HCT116 (cell line): ENCODE measurements around the gene PLCE1. TPM values are rescaled to one million over a fixed set of nuclear protein-coding genes. Genes with fewer than 3 reads are reported as not detected.

ENCODE experiments used
- ATAC-seq: fragments of 200-7000 bp; cut with Tn5 transposase; 2 replicates; pipeline ENCODE4 v1.9.1; 2020; ENCODE audit warnings: mild to moderate bottlenecking, moderate library complexity
- BruUV-seq: library from RNA; stranded (reverse); fragments of 400-500 nt; replicated peaks from 2 replicates; lab custom pipeline; 2021; lab: Mats Ljungman, UMichigan
- CTCF ChIA-PET: fragments of 300-600 bp; sonication (Branson Sonifier 250); formaldehyde crosslinking; loops from one replicate; lab custom pipeline; 2021; ENCODE audit warnings: antibody characterized with exemption; lab: Charles Lee
- POLR2A ChIA-PET: fragments of 300-600, 350-600 bp; sonication (Branson Sonifier 250); formaldehyde crosslinking; loops from one replicate; lab custom pipeline; 2021; ENCODE audit warnings: antibody characterized with exemption; lab: Charles Lee
- RAD21 ChIA-PET, 2 experiments: fragments of 300-600 bp; sonication (Branson Sonifier 250); formaldehyde crosslinking; loops; one replicate each; lab custom pipeline; 2023; ENCODE audit warnings: low total read pairs in 2 of 2; ENCODE audit not compliant: uncharacterized antibody in 2 of 2, unreplicated experiment in 2 of 2, low non-redundant PET in 1 of 2; lab: Charles Lee
- DNase-seq: peaks from one replicate; pipeline ENCODE4 v3.0.0-alpha.2; 2010; ENCODE audit warnings: low read depth, low spot score
- H2AFZ ChIP-seq: fragments of 200-600 bp; shearing (Covaris generic), sonication (generic); 2 replicates; pipeline ENCODE4 v1.6.1; 2017; ENCODE audit warnings: low read depth, mixed run types, mixed read lengths, antibody characterized with exemption, low read length; ENCODE audit not compliant: poor library complexity, severe bottlenecking
- H3K27ac ChIP-seq: 2 replicates; pipeline ENCODE4 v1.5.1; 2012; ENCODE audit warnings: low read depth, low read length
- H3K27me3 ChIP-seq: fragments of 200-600 bp; sonication (generic); 2 replicates; pipeline ENCODE4 v1.6.1; 2016; ENCODE audit warnings: mixed run types, low read length, mixed read lengths; ENCODE audit not compliant: insufficient read depth
- H3K36me3 ChIP-seq, 2 experiments: fragments of 200-500 bp in 1 of 2; fragments of 200-600 bp in 1 of 2; sonication (Bioruptor generic) in 1 of 2; sonication (generic) in 1 of 2; 2 replicates each; pipeline versions ENCODE4 v1.5.1 to v1.6.1; 2014 to 2016; ENCODE audit warnings: low read length in 2 of 2, inconsistent platforms in 1 of 2, mixed read lengths in 1 of 2, mixed run types in 1 of 2; ENCODE audit not compliant: insufficient read depth in 2 of 2, control insufficient read depth in 1 of 2
- H3K4me1 ChIP-seq, 2 experiments: fragments of 200-600 bp in 1 of 2; sonication (generic) in 1 of 2; 2 replicates each; pipeline versions ENCODE4 v1.5.1 to v1.6.1; 2012 to 2017; ENCODE audit warnings: low read length in 2 of 2, inconsistent platforms in 1 of 2, mild to moderate bottlenecking in 1 of 2, mixed read lengths in 1 of 2, mixed run types in 1 of 2, moderate library complexity in 1 of 2; ENCODE audit not compliant: insufficient read depth in 2 of 2, control insufficient read depth in 1 of 2
- H3K4me2 ChIP-seq: fragments of 200-600 bp; sonication (generic); 2 replicates; pipeline ENCODE4 v1.6.1; 2017; ENCODE audit warnings: mixed run types, low read length, mixed read lengths
- H3K4me3 ChIP-seq, 2 experiments: fragments of 200-600 bp in 1 of 2; sonication (generic) in 1 of 2; replicated peaks in 1 of 2; 2 replicates each; pipeline ENCODE4 v1.5.1; 2011 to 2016; ENCODE audit warnings: low read length in 2 of 2, control low read depth in 1 of 2, low read depth in 1 of 2, mild to moderate bottlenecking in 1 of 2, mixed read lengths in 1 of 2, mixed run types in 1 of 2
- H3K79me2 ChIP-seq: fragments of 200-600 bp; sonication (generic); 2 replicates; pipeline ENCODE4 v1.6.1; 2017; ENCODE audit warnings: mild to moderate bottlenecking, mixed run types, low read length, moderate library complexity, mixed read lengths; ENCODE audit not compliant: insufficient read depth
- H3K9ac ChIP-seq: fragments of 200-600 bp; sonication (generic); 2 replicates; pipeline ENCODE4 v1.6.1; 2016; ENCODE audit warnings: low read length, mixed read lengths
- H3K9me2 ChIP-seq: fragments of 200-600 bp; sonication (generic), shearing (Covaris generic); 2 replicates; pipeline ENCODE4 v1.6.1; 2017; ENCODE audit warnings: mixed run types, mild to moderate bottlenecking, moderate library complexity; ENCODE audit not compliant: insufficient read depth
- H3K9me3 ChIP-seq, 2 experiments: fragments of 200-500 bp in 1 of 2; fragments of 200-600 bp in 1 of 2; sonication (Bioruptor generic) in 1 of 2; sonication (generic) in 1 of 2; 2 replicates each; pipeline ENCODE4 v1.6.1; 2014 to 2017; ENCODE audit warnings: low read length in 2 of 2, mixed read lengths in 2 of 2, inconsistent platforms in 1 of 2, low read depth in 1 of 2, mild to moderate bottlenecking in 1 of 2, mixed run types in 1 of 2, moderate library complexity in 1 of 2; ENCODE audit not compliant: control insufficient read depth in 1 of 2, insufficient read depth in 1 of 2
- H4K20me1 ChIP-seq: fragments of 200-600 bp; sonication (generic), shearing (Covaris generic); 2 replicates; pipeline ENCODE4 v1.6.1; 2017; ENCODE audit warnings: mixed run types, mild to moderate bottlenecking, moderate library complexity; ENCODE audit not compliant: insufficient read depth
- ATF3 ChIP-seq: IDR thresholded peaks from 2 replicates; pipeline ENCODE4 v1.6.1; 2012
- CBX3 ChIP-seq: IDR thresholded peaks from 2 replicates; pipeline ENCODE4 v1.6.1; 2012; ENCODE audit warnings: low read depth
- CEBPB ChIP-seq: IDR thresholded peaks from 2 replicates; pipeline ENCODE4 v1.6.1; 2012; ENCODE audit warnings: low read depth
- CTCF ChIP-seq, 3 experiments: fragments of 200-600 bp in 1 of 3; sonication (generic) in 1 of 3; IDR thresholded peaks in 2 of 3; conservative IDR thresholded peaks in 1 of 3; 2 replicates each; pipeline ENCODE4 v1.5.1; 2012 to 2017; ENCODE audit warnings: low read depth in 2 of 3, low read length in 2 of 3, antibody characterized with exemption in 1 of 3, borderline replicate concordance in 1 of 3, control low read depth in 1 of 3, mild to moderate bottlenecking in 1 of 3, mixed read lengths in 1 of 3, mixed run types in 1 of 3, moderate library complexity in 1 of 3; ENCODE audit not compliant: insufficient read depth in 1 of 3
- EGR1 ChIP-seq: IDR thresholded peaks from 2 replicates; pipeline ENCODE4 v1.6.1; 2012; ENCODE audit warnings: low read depth
- ELF1 ChIP-seq: IDR thresholded peaks from 2 replicates; pipeline ENCODE4 v1.6.1; 2012; ENCODE audit warnings: low read depth, borderline replicate concordance
- EZH2 ChIP-seq: fragments of 200-600 bp; sonication (generic); IDR thresholded peaks from 2 replicates; pipeline ENCODE4 v1.6.1; 2017; ENCODE audit warnings: antibody characterized with exemption, mixed run types
- FOSL1 ChIP-seq: IDR thresholded peaks from 2 replicates; pipeline ENCODE4 v1.6.1; 2012; ENCODE audit warnings: low read depth
- JUND ChIP-seq: IDR thresholded peaks from 2 replicates; pipeline ENCODE4 v1.6.1; 2012
- POLR2AphosphoS5 ChIP-seq: IDR thresholded peaks from 2 replicates; pipeline ENCODE4 v1.6.1; 2011; ENCODE audit warnings: mild to moderate bottlenecking, low read depth, low read length, moderate library complexity
- RAD21 ChIP-seq: IDR thresholded peaks from 2 replicates; pipeline ENCODE4 v1.6.1; 2012; ENCODE audit warnings: low read depth, mild to moderate bottlenecking
- REST ChIP-seq: IDR thresholded peaks from 2 replicates; pipeline ENCODE4 v1.6.1; 2012; ENCODE audit warnings: low read depth
- SP1 ChIP-seq: IDR thresholded peaks from 2 replicates; pipeline ENCODE4 v1.6.1; 2012; ENCODE audit warnings: low read depth
- SRF ChIP-seq: IDR thresholded peaks from 2 replicates; pipeline ENCODE4 v1.6.1; 2012; ENCODE audit warnings: low read depth
- TCF7L2 ChIP-seq: IDR thresholded peaks from 2 replicates; pipeline ENCODE4 v1.7.0; 2011; ENCODE audit warnings: borderline replicate concordance, inconsistent platforms; ENCODE audit not compliant: insufficient read depth, insufficient read length; ENCODE audit errors: extremely low read depth
- YY1 ChIP-seq: IDR thresholded peaks from 2 replicates; pipeline ENCODE4 v1.6.1; 2011; ENCODE audit warnings: low read length, low read depth, moderate library complexity, mild to moderate bottlenecking; ENCODE audit not compliant: insufficient replicate concordance; ENCODE audit errors: extremely low read depth
- ZFX ChIP-seq: fragments of 450-650 bp; IDR thresholded peaks from 2 replicates; pipeline ENCODE4 v1.6.1; 2017
- ZNF274 ChIP-seq: fragments of 200-500 bp; sonication (Bioruptor generic); IDR thresholded peaks from 2 replicates; pipeline ENCODE4 v1.6.1; 2014; ENCODE audit warnings: mild to moderate bottlenecking, low read depth, low read length, inconsistent platforms
- intact Hi-C: fragments of 100-400 bp; cut with micrococcal nuclease; formaldehyde crosslinking; loops from 2 replicates; pipeline ENCODE4 v1.10.0; 2022
- total RNA-seq: library from RNA; stranded (reverse); gene quantifications from one replicate; pipeline ENCODE4 v1.2.1, GENCODE V29; 2021; ENCODE audit not compliant: unreplicated experiment
- TF ChIP-seq, protein P1 (sequence below): IDR thresholded peaks from 2 replicates; pipeline ENCODE4 v1.6.1; 2012

Gene PLCE1
- total RNA-seq, 1 experiment from 2014 or later = 2.5 TPM

DNA sequence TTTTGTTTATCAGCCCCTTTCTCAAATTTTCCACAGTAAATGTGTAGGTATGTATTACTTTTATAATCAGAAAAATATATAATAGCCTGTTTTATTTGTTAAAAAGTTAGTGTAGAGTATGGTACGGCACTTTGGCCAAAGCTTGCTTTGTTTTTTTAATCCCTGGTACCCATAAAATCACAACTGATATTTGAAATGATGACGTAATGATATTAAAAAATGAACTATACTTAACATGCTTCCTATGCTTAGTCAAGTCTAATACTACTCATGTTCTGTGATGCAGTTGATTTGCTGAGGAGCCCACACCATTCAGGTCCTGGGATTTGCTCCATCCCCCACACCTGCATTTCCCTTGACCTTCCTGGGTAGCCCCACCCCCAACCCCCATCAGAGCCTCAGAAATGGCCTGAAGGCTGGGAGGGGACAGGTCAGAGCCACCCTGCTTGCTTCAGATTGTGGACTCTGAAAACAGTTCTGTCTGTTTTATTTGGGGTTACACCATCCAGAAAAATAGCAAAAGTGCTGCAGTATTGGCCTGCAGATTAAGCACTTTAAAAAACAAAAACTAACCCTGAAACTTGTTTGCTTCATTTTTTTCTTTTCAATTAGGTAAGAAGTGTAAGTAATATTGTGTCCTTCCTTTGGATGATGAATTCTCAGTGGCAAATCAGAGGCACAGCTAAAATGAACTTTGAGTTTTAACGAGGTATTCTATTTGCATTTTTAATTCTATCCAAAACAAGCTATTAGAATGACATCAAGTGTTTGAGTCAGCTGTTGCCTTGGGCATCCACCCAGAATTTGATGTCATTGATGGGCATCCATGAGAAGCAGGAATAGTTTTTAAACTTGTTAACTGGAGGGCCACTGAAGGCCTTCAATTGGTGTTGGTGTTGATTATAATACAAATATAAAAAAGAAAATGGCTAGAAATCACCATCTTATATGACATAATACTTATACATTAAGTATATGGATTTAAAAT, 23.3 kb downstream of the PLCE1 start:
- H2AFZ ChIP-seq = no peak overlapping the region
- no peaks in the 10 kb centered on the region for H4K20me1 ChIP-seq
- H3K27ac ChIP-seq = no peak overlapping the region
- CTCF ChIA-PET = no interaction called here
- no peak overlapping the region for H3K4me3 ChIP-seq
- TF ChIP-seq ZNF274 (no peak), CBX3 (no peak), CEBPB (no peak), EGR1 (no peak), SP1 (no peak), CTCF (IDR thresholded peaks at IDR 0.05 in 2 of 3, conservative IDR thresholded peaks at IDR 0.05 in 1 of 3; ENCODE audit: borderline replicate concordance in 1 of 3, insufficient read depth in 1 of 3, low read depth in 2 of 3, low read length in 2 of 3) (no peak), JUND (no peak), FOSL1 (no peak), ZFX (no peak), SRF (no peak), EZH2 (no peak), POLR2AphosphoS5 (no peak), ATF3 (no peak), RAD21 (no peak), TCF7L2 (no peak), ELF1 (no peak), YY1 (no peak), REST (no peak)
- TF ChIP-seq, protein P1, sequence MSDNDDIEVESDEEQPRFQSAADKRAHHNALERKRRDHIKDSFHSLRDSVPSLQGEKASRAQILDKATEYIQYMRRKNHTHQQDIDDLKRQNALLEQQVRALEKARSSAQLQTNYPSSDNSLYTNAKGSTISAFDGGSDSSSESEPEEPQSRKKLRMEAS = no peak
- intact Hi-C loops = no loop called here
- no peaks in the 10 kb centered on the region for H3K9me3 ChIP-seq
- no peak overlapping the region for H3K9ac ChIP-seq
- BruUV-seq = no TSS peak
- H3K36me3 ChIP-seq = no peaks in the 10 kb centered on the region
- ATAC-seq = no peak
- no peak for DNase-seq
- H3K27me3 ChIP-seq = no peaks in the 10 kb centered on the region
- H3K4me1 ChIP-seq = peaks cover 0 to 4% of the 10 kb centered on the region in 2 experiments; a peak in 2 of 4 replicates
- RAD21 ChIA-PET = no interaction called here
- H3K79me2 ChIP-seq = no peaks in the 10 kb centered on the region
- H3K9me2 ChIP-seq = no peaks in the 10 kb centered on the region
- no peak overlapping the region for H3K4me2 ChIP-seq
- POLR2A ChIA-PET = no interaction called here
